ENCODE measurements around the gene SETD1A.

DNA sequence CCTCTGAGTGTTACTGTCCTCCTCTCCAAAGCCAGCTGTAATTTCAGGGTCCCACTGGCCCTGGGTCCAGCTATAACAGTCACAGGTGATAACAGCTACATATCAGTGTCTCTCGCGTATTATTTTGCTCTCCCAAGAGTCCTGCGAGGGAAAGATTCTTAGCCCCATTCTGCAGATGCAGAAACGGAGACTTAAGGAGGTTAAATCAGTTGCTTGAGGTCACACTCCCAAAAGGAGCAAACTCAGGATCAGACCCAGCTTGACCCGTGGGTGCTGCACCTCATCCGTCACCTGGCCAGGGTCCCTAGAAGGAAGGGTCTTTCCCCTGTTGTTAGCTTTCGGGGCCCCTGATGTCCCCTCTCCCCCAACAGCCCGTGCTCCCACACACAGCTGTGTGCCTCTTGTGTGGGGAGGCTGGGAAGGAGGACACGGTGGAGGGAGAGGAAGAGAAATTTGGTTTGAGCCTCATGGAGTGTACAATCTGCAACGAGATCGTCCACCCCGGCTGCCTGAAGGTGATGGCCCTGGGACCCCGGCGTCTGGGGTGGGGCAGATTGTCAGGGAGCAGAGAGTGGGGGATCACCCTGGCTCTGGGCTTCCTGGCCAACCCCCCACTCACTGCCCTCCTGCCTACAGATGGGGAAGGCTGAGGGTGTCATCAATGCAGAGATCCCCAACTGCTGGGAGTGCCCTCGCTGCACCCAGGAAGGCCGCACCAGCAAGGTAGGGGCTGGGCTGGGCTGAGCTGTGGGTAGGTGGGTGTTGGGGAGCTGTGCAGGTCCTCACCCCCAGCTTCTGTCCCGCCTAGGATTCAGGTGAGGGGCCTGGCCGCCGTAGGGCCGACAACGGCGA is 30.4 kb upstream of the SETD1A start:
- TF ChIP-seq, protein P1, sequence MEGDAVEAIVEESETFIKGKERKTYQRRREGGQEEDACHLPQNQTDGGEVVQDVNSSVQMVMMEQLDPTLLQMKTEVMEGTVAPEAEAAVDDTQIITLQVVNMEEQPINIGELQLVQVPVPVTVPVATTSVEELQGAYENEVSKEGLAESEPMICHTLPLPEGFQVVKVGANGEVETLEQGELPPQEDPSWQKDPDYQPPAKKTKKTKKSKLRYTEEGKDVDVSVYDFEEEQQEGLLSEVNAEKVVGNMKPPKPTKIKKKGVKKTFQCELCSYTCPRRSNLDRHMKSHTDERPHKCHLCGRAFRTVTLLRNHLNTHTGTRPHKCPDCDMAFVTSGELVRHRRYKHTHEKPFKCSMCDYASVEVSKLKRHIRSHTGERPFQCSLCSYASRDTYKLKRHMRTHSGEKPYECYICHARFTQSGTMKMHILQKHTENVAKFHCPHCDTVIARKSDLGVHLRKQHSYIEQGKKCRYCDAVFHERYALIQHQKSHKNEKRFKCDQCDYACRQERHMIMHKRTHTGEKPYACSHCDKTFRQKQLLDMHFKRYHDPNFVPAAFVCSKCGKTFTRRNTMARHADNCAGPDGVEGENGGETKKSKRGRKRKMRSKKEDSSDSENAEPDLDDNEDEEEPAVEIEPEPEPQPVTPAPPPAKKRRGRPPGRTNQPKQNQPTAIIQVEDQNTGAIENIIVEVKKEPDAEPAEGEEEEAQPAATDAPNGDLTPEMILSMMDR (IDR thresholded peaks at IDR 0.05), result no peak
- TF ChIP-seq POLR2A (IDR thresholded peaks at IDR 0.05), result no peak

All from adrenal gland (tissue), 5 donors.